Fibroblast of the aortic adventitia (primary cell): ENCODE results near the gene NPAT. TPM values are rescaled to one million over a fixed set of nuclear protein-coding genes. Genes with fewer than 3 reads are reported as not detected.

Experiments used
- DNase-seq: peaks from one replicate; pipeline ENCODE4 v3.0.0-alpha.2; 2010; ENCODE audit warnings: low read depth
- H3K4me3 ChIP-seq: 2 replicates; pipeline ENCODE4 v1.5.1; 2011; ENCODE audit warnings: low read depth, mild to moderate bottlenecking, control low read depth, low read length, moderate library complexity
- CTCF ChIP-seq: IDR thresholded peaks from 2 replicates; pipeline ENCODE4 v1.5.1; 2011; ENCODE audit warnings: mild to moderate bottlenecking, low read length, control low read depth, inconsistent platforms; ENCODE audit not compliant: insufficient read depth
- total RNA-seq: library from RNA; depleted of rRNA; stranded (reverse); fragments of >200 nt; gene quantifications from 2 replicates; pipeline ENCODE4 v1.2.3, GENCODE V29; 2012; ENCODE audit warnings: low replicate concordance

The NPAT gene
- total RNA-seq, 1 donor, result 28.9 TPM

- no peak for TF ChIP-seq CTCF
- H3K4me3 ChIP-seq, result no peak overlapping the region
- DNase-seq, result no peak
These were observed 5.8 kb upstream of the NPAT start for GRCh38 chr11:108228251-108228650.

- DNase-seq, result no peak
- TF ChIP-seq CTCF, result no peak
- no peak overlapping the region for H3K4me3 ChIP-seq
These were observed 3.6 kb upstream of the NPAT start for GRCh38 chr11:108226036-108226435.

DNA sequence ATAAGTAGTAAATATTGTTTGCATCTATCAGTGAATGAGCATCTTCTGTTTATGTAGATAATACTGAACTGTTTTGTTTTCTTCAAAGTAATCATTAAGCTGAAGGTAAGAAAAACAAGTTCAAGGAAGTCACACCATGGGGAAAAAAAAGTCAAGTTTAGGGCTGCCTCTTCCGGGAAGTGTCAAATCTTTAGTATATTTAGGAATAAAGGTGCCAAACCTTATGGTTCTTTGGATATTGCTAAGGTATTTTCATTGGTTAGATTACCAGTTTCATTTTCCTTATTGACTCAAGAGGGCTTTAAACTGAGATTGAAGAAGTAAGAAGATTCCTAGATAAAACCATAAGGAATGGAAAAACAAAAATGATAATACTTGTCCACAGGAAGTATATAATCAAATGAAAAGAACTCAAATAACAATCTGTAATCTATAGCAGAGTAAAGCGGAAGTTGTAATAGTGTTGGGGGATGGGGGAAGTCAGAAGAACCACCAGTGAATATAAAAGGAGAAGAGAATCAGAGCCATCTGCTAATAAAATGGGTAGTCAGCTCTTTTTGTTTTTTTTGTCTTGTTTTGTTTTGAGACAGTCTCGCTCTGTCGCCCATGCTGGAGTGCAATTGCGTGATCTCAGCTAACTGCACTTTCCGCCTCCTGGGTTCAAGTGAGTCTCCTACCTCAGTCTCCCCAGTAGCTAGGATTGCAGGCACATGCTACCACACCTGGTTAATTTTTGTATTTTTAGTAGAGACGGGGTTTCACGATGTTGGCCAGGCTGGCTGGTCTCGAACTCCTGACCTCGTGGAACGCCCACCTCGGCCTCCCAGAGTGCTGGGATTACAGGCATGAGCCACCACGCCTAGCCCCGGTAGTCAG is 2.7 kb upstream of the NPAT start:
- peak overlapping the region; percentile 89 for H3K4me3 ChIP-seq

DNA sequence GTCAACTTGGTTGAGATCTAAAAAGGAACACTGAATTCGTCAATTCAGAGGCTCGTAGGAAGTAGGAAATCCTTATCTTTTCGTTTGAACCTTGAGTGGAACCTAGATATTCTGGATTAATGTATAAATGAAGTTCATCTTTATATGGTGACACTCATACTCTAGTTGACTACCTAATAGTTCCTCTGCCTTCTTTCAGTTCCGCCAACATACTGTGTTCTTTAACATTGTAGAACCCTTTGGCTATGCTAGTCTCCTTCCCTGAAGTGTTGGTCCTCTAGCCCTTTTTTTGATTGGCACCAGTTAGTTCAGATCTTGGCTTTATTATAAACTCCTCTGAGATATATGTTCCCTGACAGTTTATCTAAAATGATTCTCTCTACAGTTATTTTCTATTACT is 1.9 kb upstream of the NPAT start:
- no peak for TF ChIP-seq CTCF
- H3K4me3 ChIP-seq, result peak overlapping the region; percentile 89
- no peak for DNase-seq

More for the DNA sequence above, 2.7 kb upstream of the NPAT start:
- TF ChIP-seq CTCF, result no peak
- no peak for DNase-seq

DNA sequence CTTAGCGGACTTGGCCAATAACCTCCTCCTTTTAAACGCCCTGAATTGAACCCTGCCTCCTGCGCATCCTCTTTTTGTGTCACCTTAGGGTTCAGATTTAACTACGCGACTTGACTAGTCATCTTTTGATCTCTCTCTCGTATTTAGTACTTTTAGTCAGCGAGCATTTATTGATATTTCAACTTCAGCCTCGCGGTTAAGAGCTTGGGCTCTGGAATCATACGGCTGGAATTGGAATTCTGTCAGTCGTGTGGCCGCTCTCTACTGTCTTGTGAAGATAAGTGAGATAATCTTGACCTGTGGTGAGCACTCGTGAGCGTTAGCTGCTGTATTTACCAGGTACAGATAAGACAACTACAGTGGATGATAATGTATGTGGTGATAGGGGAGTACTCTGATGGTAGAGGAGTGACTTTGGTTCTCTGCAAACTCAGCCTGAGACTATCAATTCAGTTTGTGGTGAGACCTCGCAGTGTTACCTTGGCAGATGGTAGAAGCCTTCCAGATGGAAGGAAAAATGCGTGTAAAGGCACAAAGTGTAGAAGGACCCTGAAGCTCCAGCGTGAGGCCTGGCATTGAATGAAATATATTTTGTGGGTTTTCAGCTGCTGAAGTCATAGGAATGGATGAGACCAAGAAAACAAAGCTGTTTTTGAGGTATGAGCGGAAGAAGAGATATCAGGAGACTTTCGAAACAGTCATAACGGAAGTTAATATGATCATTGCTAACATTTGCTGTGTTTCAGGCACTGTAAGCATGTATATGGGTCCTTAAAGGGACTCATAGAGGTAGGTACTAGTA is 1.1 kb upstream of the NPAT start:
- TF ChIP-seq CTCF, result no peak
- peak overlapping the region; percentile 89 for H3K4me3 ChIP-seq
- DNase-seq, result peak; percentile 19

- peak overlapping the region; percentile 89 for H3K4me3 ChIP-seq
- peak; percentile 4 for DNase-seq
- TF ChIP-seq CTCF, result no peak
These were observed 396 bp downstream of the NPAT start for GRCh38 chr11:108221911-108222573.
